H1 (cell line): ENCODE measurements around the gene SRGAP3. TPM values are rescaled to one million over a fixed set of nuclear protein-coding genes. Genes with fewer than 3 reads are reported as not detected.

Source experiments
- EP300 ChIP-seq, 2 experiments: IDR thresholded peaks; 1 replicate in 1 of 2; 2 replicates in 1 of 2; pipeline ENCODE4 v1.6.1; 2011 to 2012; ENCODE audit warnings: low read depth in 2 of 2, low read length in 2 of 2, mild to moderate bottlenecking in 2 of 2, borderline replicate concordance in 1 of 2, inconsistent platforms in 1 of 2, moderate library complexity in 1 of 2
- RAD21 ChIP-seq, 2 experiments: IDR thresholded peaks in 1 of 2; conservative IDR thresholded peaks in 1 of 2; 2 replicates each; pipeline ENCODE4 v1.6.1; 2011; ENCODE audit warnings: low read depth in 2 of 2, low read length in 2 of 2, improper control_type of control experiment in 1 of 2, inconsistent platforms in 1 of 2, mild to moderate bottlenecking in 1 of 2, moderate library complexity in 1 of 2
- polyA plus RNA-seq, 7 experiments: library from polyadenylated mRNA; depleted of rRNA in 3 of 7; stranded (reverse) in 5 of 7; unstranded in 2 of 7; fragments of >200 nt in 5 of 7; fragments of 200-250 nt in 2 of 7; gene quantifications; 1 replicate in 5 of 7; 2 replicates in 1 of 7; 4 replicates in 1 of 7; pipeline versions ENCODE4 v1.2.1 to v1.2.3, GENCODE V29; 2011 to 2013; ENCODE audit warnings: missing spikeins in 2 of 7, mixed read lengths in 2 of 7
- total RNA-seq: library from RNA; stranded (reverse); fragmentation: NEBNext Ultra II Directional; extraction: Animal tissue kit (Norgen Biotek cat#: 25700); gene quantifications from 2 replicates; pipeline ENCODE4 v1.2.1, GENCODE V29; 2021

Gene SRGAP3
- total and polyA plus RNA-seq, 2 of the 8 experiments (the other 6 are each of a cell fraction or from before 2014, with no cell fraction given): 5.8 to 11.4 TPM

GRCh38 chr3:9142362-9142761, 107.1 kb downstream of the SRGAP3 start (continued):
- TF ChIP-seq EP300 (IDR thresholded peaks at IDR 0.05; ENCODE audit: borderline replicate concordance in 1 of 2, low read depth in 2 of 2, low read length in 2 of 2) (no peak), RAD21 (IDR thresholded peaks at IDR 0.05 in 1 of 2, conservative IDR thresholded peaks at IDR 0.05 in 1 of 2; ENCODE audit: low read depth in 2 of 2, low read length in 2 of 2) (no peak)
